Measurements from ENCODE around the gene ITGAD. TPM values are rescaled to one million over a fixed set of nuclear protein-coding genes. Genes with fewer than 3 reads are reported as not detected.
A peak's percentile ranks its signal among the peaks of the same experiment; 100 is the strongest.

The ITGAD gene
- total RNA-seq, 4 donors from 2014 or later: not detected

DNA sequence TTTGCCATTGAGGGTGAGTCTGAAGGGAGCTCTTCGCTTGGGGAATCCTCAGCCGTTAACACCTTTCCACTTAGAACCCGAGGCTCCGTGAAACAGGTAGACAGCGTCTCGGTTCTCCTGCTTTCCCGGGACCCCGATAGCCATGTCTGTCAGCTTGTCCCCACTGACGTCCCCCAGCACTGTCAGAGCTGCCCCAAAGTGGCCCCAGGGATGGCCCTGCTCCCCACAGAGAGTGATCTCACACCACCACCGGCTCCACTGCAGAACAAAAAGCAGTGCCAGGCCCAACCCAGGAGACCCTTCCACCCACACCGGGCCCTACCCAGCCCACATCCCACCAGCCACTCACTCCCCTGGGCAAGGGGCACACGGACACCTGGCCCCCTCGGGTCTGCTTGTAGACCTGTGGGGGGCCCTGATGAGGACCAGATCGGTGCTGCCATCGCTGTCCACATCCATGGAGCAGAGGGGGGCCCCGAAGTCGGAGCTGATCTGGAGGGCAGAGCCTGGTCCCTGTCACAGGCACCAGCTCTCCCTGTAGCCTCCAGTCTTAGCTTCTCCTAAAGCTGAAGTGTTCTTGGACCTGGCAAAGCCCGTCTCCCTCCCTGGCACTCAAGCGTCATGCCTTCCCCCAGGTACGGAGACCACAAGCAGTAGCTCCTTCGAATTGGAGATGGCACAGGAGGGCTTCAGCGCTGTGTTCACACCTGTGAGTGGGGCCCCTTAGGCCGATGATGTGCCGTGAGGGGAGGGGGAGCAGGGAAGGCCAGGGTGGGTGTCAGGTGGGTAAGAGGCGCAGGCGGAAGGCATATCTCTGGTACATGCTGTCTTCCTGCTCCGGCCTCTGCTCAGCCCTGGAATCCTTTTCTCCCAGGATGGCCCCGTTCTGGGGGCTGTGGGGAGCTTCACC, 31.7 kb upstream of the ITGAD start:
- H3K27ac ChIP-seq: no peak overlapping the region
- 86% methylated on average over 19 of the region's 28 CpGs for WGBS
- no peaks in the 10 kb centered on the region for H3K36me3 ChIP-seq
- H3K4me3 ChIP-seq: no peak overlapping the region
- DNase-seq (ENCODE audit: low spot score in 2 of 2): no peak
- TF ChIP-seq EP300 (IDR thresholded peaks at IDR 0.05) (no peak), POLR2AphosphoS5 (IDR thresholded peaks at IDR 0.05) (no peak)
- peaks cover 6% of the 10 kb centered on the region for H3K27me3 ChIP-seq
- no peaks in the 10 kb centered on the region for H3K9me3 ChIP-seq
- no peaks in the 10 kb centered on the region for H3K4me1 ChIP-seq

DNA sequence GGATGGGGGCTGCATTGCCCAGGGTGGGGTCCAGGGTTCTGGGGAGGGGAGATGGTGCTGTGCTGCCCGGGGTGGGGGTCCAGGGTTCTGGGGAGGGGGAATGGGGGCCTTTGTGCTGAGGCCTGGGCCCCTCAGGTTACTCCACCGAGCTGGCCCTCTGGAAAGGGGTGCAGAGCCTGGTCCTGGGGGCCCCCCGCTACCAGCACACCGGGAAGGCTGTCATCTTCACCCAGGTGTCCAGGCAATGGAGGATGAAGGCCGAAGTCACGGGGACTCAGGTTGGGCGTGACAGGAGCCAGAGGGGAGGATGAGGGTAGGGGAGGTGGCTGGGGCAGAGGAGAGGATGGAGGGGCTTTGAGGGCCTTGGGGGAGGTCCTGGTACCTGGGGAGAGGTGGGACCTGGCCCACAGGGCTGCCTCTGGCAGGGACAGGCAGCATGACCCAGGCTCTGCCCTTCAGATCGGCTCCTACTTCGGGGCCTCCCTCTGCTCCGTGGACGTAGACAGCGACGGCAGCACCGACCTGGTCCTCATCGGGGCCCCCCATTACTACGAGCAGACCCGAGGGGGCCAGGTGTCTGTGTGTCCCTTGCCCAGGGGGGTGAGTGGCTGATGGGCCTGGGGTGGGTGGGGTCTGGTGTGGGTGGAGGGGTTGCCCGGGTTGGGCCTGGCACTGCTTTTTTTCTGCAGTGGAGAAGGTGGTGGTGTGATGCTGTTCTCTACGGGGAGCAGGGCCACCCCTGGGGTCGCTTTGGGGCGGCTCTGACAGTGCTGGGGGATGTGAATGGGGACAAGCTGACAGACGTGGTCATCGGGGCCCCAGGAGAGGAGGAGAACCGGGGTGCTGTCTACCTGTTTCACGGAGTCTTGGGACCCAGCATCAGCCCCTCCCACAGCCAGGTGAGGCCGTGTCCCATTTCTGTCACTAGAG, 30.4 kb upstream of the ITGAD start:
- Histone ChIP-seq H3K9me3 (no peaks in the 10 kb centered on the region), H3K27ac (no peak overlapping the region), H3K4me3 (no peak overlapping the region), H3K4me1 (no peaks in the 10 kb centered on the region), H3K27me3 (peaks cover 6% of the 10 kb centered on the region), H3K36me3 (no peaks in the 10 kb centered on the region)
- WGBS: 84% methylated on average over 22 of the region's 26 CpGs
- TF ChIP-seq, protein P1, sequence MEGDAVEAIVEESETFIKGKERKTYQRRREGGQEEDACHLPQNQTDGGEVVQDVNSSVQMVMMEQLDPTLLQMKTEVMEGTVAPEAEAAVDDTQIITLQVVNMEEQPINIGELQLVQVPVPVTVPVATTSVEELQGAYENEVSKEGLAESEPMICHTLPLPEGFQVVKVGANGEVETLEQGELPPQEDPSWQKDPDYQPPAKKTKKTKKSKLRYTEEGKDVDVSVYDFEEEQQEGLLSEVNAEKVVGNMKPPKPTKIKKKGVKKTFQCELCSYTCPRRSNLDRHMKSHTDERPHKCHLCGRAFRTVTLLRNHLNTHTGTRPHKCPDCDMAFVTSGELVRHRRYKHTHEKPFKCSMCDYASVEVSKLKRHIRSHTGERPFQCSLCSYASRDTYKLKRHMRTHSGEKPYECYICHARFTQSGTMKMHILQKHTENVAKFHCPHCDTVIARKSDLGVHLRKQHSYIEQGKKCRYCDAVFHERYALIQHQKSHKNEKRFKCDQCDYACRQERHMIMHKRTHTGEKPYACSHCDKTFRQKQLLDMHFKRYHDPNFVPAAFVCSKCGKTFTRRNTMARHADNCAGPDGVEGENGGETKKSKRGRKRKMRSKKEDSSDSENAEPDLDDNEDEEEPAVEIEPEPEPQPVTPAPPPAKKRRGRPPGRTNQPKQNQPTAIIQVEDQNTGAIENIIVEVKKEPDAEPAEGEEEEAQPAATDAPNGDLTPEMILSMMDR (IDR thresholded peaks at IDR 0.05): no peak
- TF ChIP-seq EP300 (IDR thresholded peaks at IDR 0.05): no peak
- TF ChIP-seq POLR2A (IDR thresholded peaks at IDR 0.05): no peak
- no peak for TF ChIP-seq POLR2AphosphoS5 (IDR thresholded peaks at IDR 0.05)
- DNase-seq (ENCODE audit: low spot score in 2 of 2): peak in 1 of 2 donors; percentile 64

DNA sequence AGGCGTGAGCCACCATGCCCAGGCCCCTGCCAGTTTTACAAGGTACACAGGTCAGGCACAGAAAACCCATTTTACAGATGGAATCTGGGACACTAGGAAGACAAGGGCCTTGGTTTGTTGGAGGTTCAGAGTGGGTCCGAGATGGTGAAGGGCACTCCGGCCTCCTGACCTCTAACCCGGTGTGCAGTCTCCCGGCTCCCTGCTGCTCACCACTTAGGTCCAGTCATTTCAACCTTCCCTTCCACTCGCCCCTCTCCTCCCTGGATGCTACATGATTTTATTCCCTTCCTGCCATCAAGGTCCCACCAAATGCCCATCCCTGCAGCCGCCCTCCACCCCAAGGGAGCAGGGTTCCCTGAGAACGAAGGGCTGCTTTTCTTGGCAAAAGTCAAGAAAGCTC, 29.4 kb upstream of the ITGAD start:
- no peaks in the 10 kb centered on the region for H3K36me3 ChIP-seq
- DNase-seq (ENCODE audit: low spot score in 2 of 2): peak in 1 of 2 donors; percentile 54
- 89% methylated on average over 8 of the region's 8 CpGs for WGBS
- no peak overlapping the region for H3K4me3 ChIP-seq
- no peak for TF ChIP-seq EP300 (IDR thresholded peaks at IDR 0.05)
- no peak for TF ChIP-seq POLR2AphosphoS5 (IDR thresholded peaks at IDR 0.05)
- TF ChIP-seq, protein P1 (IDR thresholded peaks at IDR 0.05): no peak
- no peak for TF ChIP-seq POLR2A (IDR thresholded peaks at IDR 0.05)
- H3K27ac ChIP-seq: no peak overlapping the region
- H3K4me1 ChIP-seq: no peaks in the 10 kb centered on the region
- no peaks in the 10 kb centered on the region for H3K9me3 ChIP-seq
- H3K27me3 ChIP-seq: peaks cover 6% of the 10 kb centered on the region

DNA sequence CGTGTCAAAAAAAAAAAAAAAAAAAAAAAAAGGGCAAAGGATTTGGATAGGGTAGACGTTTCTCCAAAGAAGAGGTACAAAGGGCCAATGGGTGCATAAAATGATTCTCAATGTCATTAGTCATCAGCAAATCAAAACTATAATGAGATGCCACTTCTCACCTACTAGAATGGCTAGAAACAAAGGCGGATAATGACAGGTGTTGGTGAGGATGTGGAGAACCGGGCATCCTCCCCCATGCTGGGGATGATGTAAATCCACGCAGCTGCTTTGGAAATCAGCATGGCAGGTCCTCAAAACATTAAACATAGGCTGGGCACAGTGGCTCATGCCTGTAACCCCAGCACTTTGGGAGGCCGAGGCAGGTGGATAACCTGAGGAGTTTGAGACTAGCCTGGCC, 28.7 kb upstream of the ITGAD start:
- WGBS: 80% methylated on average over 6 of the region's 6 CpGs
- no peak overlapping the region for H3K4me3 ChIP-seq
- no peak overlapping the region for H3K27ac ChIP-seq
- DNase-seq (ENCODE audit: low spot score in 2 of 2): no peak
- H3K36me3 ChIP-seq: no peaks in the 10 kb centered on the region
- H3K27me3 ChIP-seq: peaks cover 6% of the 10 kb centered on the region
- TF ChIP-seq, protein P1 (IDR thresholded peaks at IDR 0.05): no peak
- TF ChIP-seq EP300 (IDR thresholded peaks at IDR 0.05) (no peak), POLR2AphosphoS5 (IDR thresholded peaks at IDR 0.05) (no peak), POLR2A (IDR thresholded peaks at IDR 0.05) (no peak)
- H3K4me1 ChIP-seq: no peaks in the 10 kb centered on the region
- H3K9me3 ChIP-seq: no peaks in the 10 kb centered on the region

DNA sequence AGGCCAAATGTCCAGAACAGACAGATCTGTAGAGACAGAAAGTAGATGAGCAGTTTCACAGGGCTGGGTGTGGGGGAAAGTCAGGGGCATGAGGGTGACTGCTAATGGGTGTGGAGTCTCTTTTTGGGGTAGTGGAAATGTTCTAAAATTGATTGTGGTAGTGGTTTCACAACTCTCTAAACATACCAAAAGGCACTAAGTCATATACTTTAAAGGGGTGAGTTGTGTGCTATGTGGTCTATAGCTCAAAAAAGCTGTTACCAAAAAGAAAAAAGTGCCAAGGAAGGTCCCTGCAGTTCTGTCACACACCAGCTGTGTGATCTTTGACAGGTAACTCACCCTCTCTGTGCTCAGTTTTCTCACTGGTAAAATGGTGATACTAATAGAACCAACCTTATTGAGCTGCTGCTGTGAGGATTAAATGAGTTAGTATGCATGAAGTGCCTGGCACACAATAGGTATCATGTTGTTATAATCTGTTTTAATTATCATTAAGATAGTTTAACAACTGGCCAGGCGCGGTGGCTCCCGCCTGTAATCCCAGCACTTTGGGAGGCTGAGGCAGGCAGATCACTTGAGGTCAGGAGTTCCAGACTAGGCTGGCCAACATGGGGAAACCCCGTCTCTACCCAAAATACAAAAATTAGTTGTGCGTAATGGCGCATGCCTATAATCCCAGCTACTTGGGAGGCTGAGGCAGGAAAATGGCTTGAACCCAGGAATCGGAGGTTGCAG, 27.8 kb upstream of the ITGAD start:
- Histone ChIP-seq H3K4me3 (no peak overlapping the region), H3K4me1 (no peaks in the 10 kb centered on the region), H3K27me3 (peaks cover 6% of the 10 kb centered on the region), H3K9me3 (no peaks in the 10 kb centered on the region), H3K27ac (no peak overlapping the region), H3K36me3 (no peaks in the 10 kb centered on the region)
- TF ChIP-seq POLR2AphosphoS5 (IDR thresholded peaks at IDR 0.05): no peak
- no peak for TF ChIP-seq POLR2A (IDR thresholded peaks at IDR 0.05)
- no peak for TF ChIP-seq EP300 (IDR thresholded peaks at IDR 0.05)
- TF ChIP-seq, protein P1 (IDR thresholded peaks at IDR 0.05): no peak
- DNase-seq (ENCODE audit: low spot score in 2 of 2): no peak
- 89% methylated on average over 7 of the region's 7 CpGs for WGBS

Measured in suprapubic skin (tissue), 4 donors.